HL-60 (cell line): ENCODE measurements around the gene RNASE8.

ENCODE experiments used
- DNase-seq, 2 experiments: peaks; one replicate each; pipeline ENCODE4 v3.0.0-alpha.2; 2010 to 2020; ENCODE audit warnings: low read depth in 1 of 2, low spot score in 1 of 2
- H3K27ac ChIP-seq: fragments of 250-450 bp; sonication (Bioruptor Pico); replicated peaks from 2 replicates; pipeline ENCODE4 v1.5.1; 2020; ENCODE audit warnings: mild to moderate bottlenecking, moderate library complexity
- H3K27me3 ChIP-seq: fragments of 250-450 bp; sonication (Bioruptor Pico); 2 replicates; pipeline ENCODE4 v1.5.1; 2021; ENCODE audit warnings: mild to moderate bottlenecking, moderate library complexity; ENCODE audit not compliant: insufficient read depth, poor library complexity, severe bottlenecking
- H3K4me3 ChIP-seq: replicated peaks from 2 replicates; pipeline ENCODE4 v1.5.1; 2011; ENCODE audit warnings: mild to moderate bottlenecking, control low read depth, low read length; ENCODE audit not compliant: insufficient read depth
- GABPA ChIP-seq: IDR thresholded peaks from 2 replicates; pipeline ENCODE4 v1.6.1; 2012; ENCODE audit warnings: low read depth
- POLR2AphosphoS5 ChIP-seq: IDR thresholded peaks from 2 replicates; pipeline ENCODE4 v1.6.1; 2012; ENCODE audit warnings: low read depth
- SPI1 ChIP-seq: IDR thresholded peaks from 2 replicates; pipeline ENCODE4 v1.6.1; 2012; ENCODE audit warnings: low read depth, mild to moderate bottlenecking, borderline replicate concordance
- TF ChIP-seq, protein P1 (sequence below): IDR thresholded peaks from 2 replicates; pipeline ENCODE4 v1.6.1; 2012; ENCODE audit warnings: low read depth; ENCODE audit not compliant: insufficient replicate concordance
- TF ChIP-seq, protein P2 (sequence below): IDR thresholded peaks from one replicate; pipeline ENCODE4 v1.5.1; 2011; ENCODE audit warnings: low read length, control low read depth, inconsistent platforms; ENCODE audit not compliant: insufficient read depth

Gene RNASE8

DNA sequence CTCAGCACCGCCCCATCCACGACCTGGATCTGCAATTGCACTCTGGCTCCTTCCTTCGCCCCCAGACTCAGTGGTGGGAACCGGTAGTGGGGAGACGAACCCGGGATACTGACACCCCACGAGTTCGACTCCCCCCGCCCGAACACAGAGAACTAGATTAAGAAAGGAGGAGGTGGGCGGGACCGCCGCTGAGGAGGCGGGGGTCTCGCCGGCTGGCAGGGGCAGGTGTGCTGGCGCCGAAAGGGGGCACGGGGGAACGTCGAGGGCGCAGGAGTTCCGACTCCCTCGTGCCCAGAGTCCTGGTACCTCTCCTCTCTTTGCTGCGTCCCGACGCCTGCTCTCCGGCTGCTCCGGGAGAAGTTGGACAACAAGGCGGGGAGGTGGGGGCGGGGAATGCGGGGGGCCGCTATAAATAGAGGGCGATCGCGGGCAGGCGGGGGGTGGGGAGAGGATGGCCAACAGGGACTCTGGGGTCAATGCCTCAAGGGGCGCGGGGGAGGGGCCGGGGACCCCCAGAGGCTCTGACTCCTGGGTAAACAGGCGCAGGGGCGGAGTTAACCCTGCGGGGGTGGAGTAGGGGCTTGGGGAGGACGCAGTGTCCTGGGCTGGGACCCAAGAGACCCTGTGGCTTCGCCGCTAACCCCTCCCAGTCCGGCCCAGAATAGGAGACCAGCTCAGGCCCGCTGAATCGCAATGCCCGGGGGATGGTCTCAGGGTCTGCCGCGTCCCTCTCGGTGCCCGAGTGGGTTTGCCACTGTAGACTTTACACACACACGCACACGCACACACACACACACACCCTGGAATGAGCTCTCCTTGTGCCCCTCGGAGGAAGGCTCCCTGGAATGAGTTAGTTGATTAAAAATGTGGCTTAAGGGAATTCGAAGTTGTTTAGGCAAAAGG is 32.0 kb upstream of the RNASE8 start:
- Histone ChIP-seq H3K27ac (no peak overlapping the region), H3K4me3 (peak overlapping the region; percentile 53), H3K27me3 (peaks cover 19% of the 10 kb centered on the region)
- no peak for TF ChIP-seq POLR2AphosphoS5
- no peak for TF ChIP-seq SPI1
- DNase-seq, result no peak

DNA sequence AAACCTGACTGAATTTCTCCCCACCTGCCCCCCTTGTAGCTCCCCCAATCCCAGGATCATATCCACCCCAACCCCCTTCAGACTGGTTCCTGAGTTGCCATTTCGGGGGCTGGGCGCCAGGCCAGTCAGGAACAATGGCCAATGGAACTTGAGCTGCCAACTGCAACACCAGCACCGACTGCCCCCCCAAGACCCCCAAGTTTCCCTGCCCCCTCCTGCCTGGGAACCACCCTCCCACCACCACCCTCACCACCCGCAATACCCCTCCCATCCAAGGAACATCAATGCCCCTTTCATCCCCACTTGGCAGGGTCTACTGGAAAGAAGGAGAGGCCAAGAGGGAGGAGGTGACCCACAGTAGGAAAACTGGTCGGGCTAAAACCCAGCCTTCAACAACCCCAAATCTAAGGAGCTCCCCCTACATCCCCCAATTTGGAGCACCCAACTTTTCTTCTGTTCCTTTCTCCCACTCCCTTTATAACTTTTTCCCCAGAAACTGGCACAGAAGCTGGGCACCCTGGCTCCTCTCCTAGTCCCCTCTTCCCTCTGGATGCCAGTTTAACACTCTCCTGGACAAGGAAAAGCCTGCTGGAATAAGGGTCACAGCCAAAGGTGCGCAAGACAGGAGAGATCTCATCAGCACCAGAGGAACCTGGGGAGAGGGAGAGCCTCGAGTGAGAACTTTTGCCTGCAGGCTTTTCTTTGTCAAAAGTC is 31.2 kb upstream of the RNASE8 start:
- TF ChIP-seq, protein P1, sequence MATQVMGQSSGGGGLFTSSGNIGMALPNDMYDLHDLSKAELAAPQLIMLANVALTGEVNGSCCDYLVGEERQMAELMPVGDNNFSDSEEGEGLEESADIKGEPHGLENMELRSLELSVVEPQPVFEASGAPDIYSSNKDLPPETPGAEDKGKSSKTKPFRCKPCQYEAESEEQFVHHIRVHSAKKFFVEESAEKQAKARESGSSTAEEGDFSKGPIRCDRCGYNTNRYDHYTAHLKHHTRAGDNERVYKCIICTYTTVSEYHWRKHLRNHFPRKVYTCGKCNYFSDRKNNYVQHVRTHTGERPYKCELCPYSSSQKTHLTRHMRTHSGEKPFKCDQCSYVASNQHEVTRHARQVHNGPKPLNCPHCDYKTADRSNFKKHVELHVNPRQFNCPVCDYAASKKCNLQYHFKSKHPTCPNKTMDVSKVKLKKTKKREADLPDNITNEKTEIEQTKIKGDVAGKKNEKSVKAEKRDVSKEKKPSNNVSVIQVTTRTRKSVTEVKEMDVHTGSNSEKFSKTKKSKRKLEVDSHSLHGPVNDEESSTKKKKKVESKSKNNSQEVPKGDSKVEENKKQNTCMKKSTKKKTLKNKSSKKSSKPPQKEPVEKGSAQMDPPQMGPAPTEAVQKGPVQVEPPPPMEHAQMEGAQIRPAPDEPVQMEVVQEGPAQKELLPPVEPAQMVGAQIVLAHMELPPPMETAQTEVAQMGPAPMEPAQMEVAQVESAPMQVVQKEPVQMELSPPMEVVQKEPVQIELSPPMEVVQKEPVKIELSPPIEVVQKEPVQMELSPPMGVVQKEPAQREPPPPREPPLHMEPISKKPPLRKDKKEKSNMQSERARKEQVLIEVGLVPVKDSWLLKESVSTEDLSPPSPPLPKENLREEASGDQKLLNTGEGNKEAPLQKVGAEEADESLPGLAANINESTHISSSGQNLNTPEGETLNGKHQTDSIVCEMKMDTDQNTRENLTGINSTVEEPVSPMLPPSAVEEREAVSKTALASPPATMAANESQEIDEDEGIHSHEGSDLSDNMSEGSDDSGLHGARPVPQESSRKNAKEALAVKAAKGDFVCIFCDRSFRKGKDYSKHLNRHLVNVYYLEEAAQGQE, result no peak
- TF ChIP-seq, protein P2, sequence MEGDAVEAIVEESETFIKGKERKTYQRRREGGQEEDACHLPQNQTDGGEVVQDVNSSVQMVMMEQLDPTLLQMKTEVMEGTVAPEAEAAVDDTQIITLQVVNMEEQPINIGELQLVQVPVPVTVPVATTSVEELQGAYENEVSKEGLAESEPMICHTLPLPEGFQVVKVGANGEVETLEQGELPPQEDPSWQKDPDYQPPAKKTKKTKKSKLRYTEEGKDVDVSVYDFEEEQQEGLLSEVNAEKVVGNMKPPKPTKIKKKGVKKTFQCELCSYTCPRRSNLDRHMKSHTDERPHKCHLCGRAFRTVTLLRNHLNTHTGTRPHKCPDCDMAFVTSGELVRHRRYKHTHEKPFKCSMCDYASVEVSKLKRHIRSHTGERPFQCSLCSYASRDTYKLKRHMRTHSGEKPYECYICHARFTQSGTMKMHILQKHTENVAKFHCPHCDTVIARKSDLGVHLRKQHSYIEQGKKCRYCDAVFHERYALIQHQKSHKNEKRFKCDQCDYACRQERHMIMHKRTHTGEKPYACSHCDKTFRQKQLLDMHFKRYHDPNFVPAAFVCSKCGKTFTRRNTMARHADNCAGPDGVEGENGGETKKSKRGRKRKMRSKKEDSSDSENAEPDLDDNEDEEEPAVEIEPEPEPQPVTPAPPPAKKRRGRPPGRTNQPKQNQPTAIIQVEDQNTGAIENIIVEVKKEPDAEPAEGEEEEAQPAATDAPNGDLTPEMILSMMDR, result no peak
- TF ChIP-seq POLR2AphosphoS5, result no peak
- no peak for TF ChIP-seq SPI1
- no peak for TF ChIP-seq GABPA
- no peak for DNase-seq
- no peak overlapping the region for H3K27ac ChIP-seq
- H3K27me3 ChIP-seq, result peaks cover 19% of the 10 kb centered on the region
- H3K4me3 ChIP-seq, result no peak overlapping the region

DNA sequence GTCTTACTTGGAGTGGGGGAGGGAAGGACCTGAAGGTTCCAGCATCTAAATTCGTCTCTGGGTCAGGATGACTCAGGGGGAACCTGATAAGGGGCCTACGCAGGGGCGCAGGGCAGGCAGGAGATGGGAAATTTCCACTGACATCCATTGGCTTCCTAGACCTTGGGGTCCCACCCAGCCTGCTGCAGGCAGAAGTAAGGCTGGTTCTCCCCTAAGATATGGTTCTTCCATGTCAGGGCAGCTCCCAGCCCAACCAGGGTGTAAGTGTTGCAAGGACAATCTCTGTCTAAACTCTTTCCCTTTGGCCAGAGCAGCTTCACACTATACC is 30.7 kb upstream of the RNASE8 start:
- TF ChIP-seq, protein P2, result no peak
- TF ChIP-seq SPI1 (no peak), GABPA (no peak), POLR2AphosphoS5 (no peak)
- TF ChIP-seq, protein P1, result no peak
- Histone ChIP-seq H3K27me3 (peaks cover 19% of the 10 kb centered on the region), H3K4me3 (no peak overlapping the region), H3K27ac (no peak overlapping the region)
- DNase-seq, result no peak

DNA sequence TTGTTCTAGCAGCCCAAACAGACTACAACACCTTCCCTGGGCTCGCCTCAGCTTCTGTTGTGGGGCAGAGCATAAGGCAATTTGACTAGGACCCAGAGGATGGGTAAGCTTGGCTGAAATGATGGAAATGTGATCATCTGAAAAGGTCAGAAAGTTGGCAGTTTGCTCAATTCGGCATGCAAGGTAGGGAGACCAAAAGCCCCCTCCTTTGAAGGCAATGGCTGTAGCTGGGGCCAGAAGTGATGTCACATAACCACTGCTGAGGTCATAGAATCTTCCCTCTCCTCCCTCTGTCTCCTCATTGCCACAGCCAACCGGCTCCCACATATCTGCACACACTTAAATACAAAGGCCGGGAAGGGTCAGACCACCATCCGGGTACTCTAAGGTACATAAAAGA is 27.7 kb upstream of the RNASE8 start, which contains the start of gene TPPP2:
TSS of gene TPPP2 (plus strand) at position 301 of the 400 bp plus-strand sequence. CDS start 365 bp downstream, outside the sequence.
- Histone ChIP-seq H3K27ac (no peak within 1 kb of the TSS), H3K27me3 (peaks cover 4% of the 10 kb centered on the region), H3K4me3 (no peak within 1 kb of the TSS)
- no peak for TF ChIP-seq SPI1
- TF ChIP-seq POLR2AphosphoS5, result no peak
- TF ChIP-seq, protein P1, result no peak
- TF ChIP-seq, protein P2, result no peak
- TF ChIP-seq GABPA, result no peak
- DNase-seq, result no peak
